ENCODE measurements around the gene PRCP.
"Not testable (repeated sequence)": the region's sequence is repeated elsewhere in the genome, so short reads cannot be mapped to it uniquely, and the experiment has no call there.

The PRCP gene

DNA sequence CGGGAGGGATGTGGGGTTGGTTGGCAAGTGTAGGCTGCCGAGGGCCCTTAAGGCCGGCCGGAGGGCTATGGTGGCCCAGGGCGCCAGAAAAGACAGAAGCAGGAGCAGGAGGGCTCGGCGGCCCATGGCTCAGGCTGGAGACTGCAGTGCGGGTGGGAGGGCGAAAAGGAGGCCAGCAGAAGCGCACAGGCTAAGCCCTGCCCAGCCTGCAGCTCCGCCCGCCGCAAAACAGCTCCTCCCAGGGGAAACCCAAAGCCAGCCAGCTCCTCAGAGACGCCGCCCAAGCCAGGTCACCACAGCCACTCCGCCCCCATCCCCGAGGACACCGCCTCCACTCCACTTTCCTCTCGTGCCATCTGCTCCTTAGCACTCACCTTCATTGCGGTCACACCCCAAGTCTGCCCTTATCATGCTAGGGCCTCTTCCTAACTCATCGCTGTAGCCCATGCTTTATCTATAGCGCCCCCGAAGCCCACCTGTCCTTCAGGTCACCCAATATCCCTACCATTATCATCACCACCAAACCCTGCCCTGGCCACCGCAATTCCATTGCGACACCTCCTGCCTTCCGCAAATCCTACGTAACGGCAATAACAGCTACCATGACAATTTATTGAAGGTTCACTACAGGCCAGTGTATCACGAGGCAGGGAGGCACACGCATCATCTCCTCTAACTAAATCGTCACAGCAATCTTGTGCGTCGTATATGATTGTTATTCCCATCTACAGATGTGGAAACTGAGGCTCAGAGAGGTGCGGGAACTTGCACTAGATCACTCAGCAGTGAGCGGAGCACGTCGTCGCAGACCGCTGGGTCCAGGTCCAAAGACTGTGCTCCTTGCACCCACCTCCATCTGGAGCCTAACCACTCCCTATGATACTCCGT, at the start of gene PRCP:
TSS of gene PRCP (minus strand) at position 154 of the 888 bp plus-strand sequence. CDS start at position 126, 28 bp downstream.
- peak; percentile 82 for DNase-seq

DNA sequence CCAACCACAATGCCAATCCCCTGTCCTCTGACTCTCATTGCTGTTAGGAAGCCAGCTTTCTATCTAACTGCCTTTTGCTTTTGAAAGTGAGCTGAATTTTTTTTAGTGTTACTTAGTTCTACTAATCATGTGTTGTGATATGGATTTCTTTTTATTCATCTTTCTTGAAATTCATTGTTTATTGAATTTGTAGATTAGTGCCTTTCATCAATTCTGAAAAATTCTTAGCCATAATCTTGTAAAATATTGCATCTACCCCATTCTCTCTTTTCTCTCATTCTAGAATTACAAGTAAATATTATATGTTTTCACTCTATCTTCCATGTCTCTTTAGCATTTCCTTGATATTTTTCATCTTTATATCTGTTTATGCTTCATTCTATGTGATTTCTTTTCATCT, 49.1 kb upstream of the PRCP start:
- no peak for DNase-seq

DNA sequence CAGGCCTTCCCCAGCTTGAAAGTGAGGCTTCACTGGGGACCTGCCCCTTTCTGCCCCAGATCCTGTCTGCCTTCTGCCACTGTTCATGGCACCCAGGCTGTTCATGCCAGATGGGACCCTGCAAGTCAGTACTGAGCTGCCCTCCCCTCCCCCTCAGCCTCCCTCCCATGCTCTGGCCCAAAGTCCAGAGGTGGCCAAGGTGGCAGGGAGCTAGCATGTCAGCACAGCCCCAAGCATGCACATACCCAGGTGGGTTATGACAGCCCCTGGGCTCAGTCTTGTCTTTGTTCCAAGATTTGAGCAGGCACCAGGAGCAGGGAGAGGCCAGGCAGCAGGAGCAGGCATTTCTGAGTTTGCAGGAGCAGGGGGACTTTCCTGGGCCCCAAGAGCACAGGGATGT, 45.5 kb upstream of the PRCP start:
- DNase-seq: no peak

DNA sequence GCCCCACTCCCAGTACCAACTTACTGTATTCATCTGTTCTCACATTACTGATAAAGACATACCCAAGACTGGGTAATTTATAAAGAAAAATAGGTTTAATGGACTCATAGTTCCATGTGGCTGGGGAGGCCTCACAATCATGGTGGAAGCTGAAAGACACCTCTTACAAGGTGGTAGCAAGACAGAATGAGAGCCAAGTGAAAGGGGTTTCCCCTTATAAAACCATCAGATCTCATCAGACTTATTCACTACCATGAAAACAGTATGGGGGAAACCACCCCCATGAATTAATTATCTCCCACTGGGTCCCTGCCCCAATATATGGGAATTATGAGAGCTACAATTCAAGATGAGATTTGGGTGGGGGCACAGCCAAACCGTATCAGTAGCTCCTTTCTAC, 44.8 kb upstream of the PRCP start:
- DNase-seq: not testable (repeated sequence)

DNA sequence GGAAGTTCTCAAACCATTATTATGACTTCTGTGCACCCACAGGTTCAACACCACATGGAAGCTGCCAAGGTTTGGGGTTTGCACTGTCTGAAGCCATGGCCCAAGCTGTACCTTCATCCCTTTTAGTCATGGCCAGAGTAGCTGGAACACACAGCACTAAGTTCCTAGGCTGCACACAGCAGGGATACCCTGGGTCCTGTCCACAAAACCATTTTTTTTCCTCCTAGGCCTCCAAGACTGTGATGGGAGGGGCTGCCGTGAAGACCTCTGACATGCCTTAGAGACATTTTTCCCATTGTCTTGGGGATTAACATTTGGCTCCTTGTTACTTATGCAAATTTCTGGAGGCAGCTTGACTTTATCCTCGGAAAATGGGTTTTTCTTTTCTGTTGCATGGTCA, 44.0 kb upstream of the PRCP start:
- DNase-seq: no peak

DNA sequence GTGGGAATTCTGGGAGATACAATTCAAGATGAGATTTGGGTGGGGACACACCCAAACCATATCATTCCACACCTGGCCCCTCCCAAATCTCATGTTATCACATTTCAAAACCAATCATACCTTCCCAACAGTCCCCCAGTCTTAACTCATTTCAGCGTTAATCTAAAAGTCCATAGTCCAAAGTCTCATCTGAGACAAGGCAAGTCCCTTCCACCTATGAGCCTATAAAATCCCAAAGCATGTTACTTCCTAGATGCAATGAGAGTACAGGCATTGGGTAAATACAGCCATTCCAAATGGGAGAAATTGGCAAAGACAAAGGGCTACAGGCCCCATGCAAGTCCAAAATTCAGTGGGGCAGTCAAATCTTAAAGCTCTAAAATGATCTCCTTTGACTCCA, 43.2 kb upstream of the PRCP start:
- DNase-seq: not testable (repeated sequence)

DNA sequence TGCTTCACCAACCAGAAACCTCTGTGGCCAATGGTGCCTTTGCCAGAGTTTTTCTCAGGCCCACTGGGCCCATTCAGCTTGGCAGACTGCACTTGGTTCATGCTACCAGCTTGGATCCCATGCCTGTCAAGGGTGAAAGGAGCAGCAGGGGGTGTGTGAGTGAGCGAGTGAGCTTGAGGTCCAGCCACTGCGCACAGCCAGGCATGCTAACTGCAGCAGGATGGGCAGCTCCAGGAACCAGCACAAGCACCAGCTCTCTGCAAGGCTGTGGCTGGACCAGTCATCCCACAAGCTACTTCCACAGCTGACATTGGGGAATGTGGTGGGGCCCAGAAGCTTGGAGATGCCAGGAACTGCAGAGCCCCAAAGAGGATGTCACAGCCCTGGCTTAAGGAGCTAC, 42.1 kb upstream of the PRCP start:
- DNase-seq: no peak

DNA sequence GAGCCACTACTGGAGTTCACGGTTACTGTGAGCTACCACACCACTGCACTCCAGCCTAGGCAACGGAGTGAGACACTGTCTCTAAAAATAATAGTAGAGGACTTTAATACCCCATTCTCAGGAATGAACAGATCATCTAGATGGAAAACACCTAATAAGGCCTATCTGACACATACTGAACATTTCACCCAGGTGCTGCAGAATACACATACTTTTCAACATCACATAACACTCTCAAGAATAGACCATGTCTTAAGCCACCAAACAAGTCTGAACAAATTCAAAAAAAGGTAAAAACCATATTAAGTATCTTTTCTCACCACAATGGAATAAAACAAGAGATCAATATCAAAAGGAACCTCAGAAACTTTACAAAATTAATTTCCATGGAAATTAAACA, 39.2 kb upstream of the PRCP start:
- DNase-seq: no peak

DNA sequence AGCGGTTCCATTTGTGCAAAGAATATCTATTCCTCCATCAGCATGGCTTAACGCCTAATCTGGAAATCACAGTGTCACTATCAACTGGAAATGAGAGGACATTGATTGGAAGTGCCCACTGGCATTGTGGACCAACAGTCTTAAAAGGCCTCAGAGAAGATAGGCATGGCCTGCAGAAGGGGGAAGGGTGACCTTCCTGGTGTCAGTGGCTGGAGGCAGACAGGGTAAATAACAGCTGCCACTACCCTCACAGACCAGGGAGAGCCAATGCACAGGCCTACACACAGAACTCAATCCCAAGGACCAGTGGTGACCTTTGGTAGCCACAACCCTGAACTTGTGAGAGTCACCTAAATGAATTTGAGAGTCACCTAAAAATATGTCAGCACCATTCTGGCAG, 37.3 kb upstream of the PRCP start:
- no peak for DNase-seq

DNA sequence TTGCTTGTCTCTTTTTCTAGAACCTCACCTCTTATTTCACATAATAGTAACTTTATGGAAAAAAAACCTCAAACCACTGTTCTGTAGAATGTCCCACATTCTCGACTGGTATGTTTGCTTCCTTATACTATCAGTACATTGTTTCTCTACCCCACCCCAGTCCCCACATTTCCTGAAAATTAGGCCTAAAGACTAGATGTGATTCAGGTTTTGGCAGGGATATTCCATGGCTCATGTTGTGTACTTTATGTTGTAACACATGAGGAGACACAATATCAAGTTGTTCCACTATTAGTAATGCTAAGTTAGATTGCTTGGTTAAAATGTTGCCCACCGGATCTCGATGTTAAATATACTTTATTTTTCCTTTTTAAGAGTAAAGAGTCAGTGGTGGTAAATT, 36.0 kb upstream of the PRCP start:
- no peak for DNase-seq

DNA sequence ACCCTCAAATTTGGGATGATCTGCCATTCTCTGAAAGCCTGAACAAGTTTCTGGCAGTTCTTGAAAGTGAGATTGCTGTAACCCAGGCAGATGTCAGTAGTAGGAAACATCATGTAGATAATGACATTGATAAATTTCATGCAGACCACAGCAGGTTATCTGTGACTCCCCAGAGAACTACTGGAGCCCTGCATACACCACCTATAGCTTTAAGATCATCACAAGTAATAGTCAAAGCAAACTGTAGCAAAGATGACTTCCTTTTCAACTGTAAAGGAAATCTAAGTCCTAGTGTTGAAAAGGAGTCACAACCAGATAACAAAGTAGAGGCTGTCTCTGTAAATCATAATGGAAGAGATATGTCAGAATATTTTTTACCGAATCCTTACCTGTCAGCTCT, 32.3 kb upstream of the PRCP start:
- no peak for DNase-seq

DNA sequence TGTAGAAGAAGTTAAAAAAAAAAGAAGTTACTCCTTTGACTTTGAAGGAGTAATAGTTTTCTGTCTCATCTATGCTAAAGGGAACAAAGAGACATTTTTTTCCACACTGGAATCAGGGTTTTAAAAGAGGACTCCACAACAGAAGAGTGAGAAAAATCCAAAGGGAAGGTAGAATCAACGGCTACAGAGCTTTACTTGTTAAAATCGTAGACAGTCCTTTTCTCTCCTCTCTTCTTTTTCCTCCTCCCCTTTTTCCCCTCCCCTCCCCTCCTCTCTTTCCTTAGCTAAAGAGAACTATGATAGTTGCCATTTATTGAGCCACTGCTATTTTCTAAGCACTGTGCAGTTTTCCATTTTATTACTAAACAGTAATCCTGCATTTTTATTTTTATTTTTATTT, 30.5 kb upstream of the PRCP start:
- DNase-seq: no peak

DNA sequence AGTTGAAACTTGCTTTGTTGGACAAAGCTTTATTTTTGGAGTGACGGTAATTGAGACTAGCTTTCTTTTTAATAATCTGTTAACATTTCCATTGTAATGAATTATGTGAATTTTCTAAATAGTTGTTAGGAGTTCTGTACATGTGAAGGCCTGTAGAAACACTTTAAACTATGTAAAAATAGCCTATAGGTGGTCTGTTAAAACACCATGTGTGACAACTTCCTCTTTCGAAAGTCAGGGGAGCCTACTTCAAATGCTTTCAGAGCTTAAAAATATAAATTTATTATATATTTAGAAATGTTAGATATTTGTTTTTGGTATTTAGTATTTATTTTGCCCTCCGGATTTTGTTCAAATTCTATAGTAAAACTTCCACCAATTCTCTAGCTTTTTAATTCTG, 30.0 kb upstream of the PRCP start:
- no peak for DNase-seq

DNA sequence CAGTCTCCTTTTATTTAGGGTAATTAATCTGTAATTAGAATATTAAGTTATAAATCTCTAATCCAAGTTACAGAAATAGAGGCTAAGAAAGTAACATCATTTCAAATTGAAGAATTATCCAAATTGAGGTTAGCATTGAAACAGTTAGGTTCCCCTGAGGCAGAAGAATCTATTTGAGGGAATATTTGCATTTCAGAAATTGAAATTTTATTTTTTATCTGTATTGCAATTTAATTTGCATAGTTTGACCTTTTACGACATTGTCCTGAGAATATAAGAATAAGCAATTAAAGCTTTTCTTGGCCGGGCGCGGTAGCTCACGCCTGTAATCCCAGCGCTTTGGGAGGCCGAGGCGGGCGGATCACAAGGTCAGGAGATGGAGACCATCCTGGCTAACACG, 28.9 kb upstream of the PRCP start:
- no peak for DNase-seq

DNA sequence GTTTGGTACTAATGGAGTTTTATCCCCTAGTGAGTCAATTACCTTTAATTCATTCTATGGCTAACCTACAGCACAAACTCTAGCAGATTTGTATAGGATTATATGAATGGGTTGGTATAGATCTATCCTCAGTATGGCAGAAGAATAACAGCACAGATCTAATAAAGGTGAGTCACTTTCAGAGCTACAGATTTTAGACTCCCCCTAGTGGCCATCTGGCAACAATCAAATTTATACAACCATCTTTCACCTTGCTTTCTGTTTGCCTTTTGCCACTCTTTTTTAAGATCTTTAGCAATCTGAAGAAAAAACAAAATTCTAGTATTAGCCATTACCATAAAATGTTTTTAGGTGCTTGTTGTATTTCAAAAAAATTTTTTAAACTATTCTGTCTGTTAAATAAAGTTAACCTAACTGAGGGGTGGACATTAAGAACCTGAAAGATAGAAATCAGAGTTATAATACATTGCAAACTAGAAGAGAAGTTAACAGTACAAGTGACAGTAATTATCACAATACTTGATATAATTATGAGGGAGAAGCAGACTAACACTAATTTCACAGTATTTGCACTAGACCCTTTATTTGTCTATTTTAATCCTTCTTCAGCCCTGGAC, 27.1 kb upstream of the PRCP start:
- peak; percentile 55 for DNase-seq

DNA sequence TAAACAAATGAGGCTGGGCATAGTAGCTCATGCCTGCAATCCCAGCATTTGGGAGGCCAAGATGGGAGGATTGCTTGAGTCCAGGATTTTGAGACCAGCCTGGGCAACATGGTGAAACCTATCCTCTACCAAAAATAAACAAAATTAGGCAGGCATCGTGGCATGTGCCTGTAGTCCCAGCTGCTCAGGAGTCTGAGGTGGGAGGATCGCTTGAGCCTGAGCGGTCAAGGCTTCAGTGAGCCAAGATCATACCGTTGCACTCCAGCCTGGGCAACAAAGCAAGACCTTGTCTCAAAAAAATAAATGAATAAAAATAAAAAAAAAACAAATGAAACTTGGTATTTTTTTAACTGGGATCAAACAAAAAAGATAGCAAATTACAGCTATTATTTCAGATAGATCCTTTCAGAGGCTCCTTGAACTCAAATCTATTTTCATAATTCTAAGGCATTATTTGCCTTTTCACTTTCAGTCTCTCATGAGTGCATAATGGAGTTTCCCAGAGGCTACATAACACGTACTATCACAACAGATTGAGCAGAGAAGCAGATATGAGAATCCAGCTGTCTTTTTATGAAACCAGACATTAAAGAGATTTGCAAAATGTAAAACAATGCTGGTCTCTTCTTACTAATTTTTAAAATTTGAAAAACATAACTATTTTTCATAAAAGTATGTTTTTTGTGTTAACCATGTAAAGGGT, 24.4 kb upstream of the PRCP start:
- no peak for DNase-seq

DNA sequence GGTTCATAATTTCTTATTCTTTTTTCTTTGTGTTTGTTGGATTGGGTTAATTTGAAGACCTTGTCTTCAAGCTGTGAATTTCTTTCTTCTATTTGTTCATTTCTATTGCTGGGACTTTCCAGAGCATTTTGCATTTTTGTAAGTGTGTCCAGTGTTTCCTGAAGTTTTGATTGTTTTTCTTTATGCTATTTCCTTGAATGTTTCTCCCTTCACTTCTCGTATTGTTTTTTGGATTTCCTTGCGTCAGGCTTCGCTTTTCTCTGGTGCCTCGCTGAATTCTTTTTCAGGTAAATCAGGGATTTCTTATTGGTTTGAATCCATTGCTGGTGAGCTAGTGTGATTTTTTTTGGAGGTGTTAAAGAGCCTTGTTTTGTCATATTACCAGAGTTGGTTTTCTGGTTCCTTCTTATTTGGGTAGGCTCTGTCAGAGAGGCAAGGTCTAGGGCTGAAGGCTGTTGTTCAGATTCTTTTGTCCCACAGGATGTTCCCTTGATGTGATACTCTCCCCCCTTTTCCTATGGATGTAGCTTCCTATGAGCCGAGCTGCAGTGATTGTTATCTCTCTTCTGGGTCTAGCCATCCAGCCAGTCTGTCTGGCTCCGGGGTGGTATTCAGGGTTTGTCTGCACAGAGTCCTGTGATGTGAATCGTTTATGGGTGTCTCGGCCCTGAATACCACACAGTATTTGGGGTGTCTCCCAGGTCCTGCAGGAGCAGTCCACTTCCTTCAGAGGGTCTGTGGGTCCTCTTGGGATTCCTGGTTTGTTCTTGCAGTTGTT, 22.4 kb upstream of the PRCP start:
- not testable (repeated sequence) for DNase-seq

DNA sequence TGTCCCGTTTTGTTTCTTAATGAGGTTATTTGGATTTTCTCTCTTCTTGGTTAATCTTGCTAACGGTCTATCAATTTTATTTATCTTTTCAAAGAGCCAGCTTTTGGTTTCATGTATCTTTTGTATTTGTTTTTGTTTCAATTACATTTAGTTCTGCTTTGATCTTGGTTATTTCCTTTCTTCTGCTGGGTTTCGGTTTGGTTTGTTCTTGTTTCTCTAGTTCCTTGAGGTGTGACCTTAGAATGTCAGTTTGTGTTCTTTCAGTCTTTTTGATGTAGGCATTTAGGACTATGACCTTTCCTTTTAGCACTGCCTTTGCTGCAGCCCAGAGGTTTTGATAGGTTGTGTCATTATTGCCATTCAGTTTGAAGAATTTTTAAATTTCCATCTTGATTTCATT, 20.0 kb upstream of the PRCP start:
- not testable (repeated sequence) for DNase-seq

DNA sequence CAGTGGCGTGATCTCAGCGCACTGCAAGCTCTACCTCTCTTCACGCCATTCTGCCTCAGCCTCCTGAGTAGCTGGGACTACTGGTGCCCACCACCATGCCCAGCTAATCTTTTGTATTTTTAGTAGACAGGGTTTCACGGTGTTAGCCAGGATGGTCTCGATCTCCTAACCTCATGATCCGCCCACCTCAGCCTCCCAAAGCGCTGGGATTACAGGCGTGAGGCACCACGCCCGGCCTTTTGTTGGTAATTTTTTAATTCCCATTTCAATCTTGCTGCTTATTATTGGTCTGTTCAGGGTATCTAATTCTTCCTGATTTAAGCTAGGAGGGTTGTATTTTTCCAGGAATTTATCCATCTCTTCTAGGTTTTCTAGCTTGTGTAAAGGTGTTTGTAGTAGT, 19.6 kb upstream of the PRCP start:
- not testable (repeated sequence) for DNase-seq

DNA sequence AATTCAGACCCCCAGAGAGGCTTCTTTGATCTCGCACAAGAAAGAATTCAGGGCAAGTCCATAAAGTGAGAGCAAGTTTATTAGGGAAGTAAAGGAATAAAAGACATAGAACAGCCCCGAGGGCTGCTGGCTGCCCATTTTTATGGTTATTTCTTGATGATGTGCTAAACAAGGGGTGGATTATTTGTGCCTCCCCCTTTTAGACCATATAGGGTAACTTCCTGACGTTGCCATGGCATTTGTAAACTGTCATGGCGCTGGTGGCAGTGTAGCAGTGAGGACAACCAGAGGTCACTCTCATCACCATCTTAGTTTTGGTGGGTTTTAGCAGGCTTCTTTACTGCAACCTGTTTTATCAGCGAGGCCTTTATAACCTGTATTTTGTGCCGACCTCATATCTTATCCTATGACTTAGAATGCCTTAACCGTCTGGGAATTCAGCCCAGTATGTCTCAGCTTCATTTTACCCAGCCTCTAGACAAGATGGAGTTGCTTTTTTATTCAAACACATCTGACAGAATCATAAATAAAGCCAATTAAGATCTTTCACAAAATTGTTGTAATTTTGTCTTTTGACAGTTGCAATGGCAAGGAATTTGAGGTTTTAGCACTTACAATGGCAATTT, 8.9 kb upstream of the PRCP start:
- no peak for DNase-seq

DNA sequence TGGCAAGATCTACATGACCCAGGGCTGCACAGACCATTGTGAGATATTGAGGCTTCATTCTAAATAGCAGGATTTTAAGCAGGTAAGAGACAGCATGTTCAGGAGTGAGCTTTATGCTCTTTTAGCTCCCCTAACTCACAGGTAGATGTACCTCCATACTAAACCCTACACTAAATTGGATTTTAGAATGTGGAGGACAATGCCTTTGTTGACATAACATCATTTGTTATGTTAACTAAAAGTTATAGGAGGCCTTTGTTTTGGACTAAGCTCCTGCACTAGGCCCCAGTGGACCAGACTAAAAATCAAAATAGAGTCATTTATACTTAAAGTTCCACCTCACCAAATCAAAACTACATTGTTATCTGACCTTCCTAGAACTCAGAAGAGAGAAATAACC, 8.1 kb upstream of the PRCP start:
- DNase-seq: no peak

DNA sequence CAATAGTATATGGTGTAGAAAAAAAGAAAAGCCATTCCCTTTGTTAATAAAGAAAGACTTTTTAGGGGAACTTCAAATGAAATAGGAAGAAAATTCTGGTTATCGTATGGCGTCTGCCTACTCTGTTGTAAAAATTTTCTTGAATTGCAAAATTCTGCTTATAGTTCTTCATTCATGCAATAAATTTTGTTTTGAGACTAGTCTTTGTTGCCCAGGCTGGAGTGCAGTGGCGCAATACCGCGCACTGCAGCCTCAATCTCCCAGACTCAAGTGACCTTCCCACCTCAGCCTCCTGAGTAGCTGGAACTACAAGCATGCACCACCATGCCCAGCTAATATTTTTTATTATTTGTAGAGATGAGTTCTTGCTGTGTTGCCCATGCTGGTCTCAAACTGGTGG, 7.1 kb upstream of the PRCP start:
- DNase-seq: no peak

DNA sequence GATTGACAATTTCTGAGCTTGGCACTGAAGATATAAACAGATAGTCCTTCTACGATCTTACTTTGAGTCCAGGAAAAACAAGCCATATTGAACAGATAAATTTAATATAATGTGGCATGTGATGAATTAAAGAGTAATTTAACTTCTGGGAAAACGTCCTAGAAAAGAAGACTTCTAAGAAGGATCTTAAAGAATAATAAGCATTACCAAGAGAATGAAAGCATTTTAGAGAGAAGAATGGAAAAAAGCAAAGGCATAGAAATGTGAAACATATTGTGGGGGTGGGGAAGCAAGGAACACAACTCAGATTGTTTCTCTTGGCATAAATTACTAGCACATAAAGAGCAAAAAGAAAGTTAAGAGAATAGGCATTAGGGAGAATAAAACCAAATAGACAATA, 6.7 kb upstream of the PRCP start:
- no peak for DNase-seq

Data from NCI-H1436 (cell line).